Limb (tissue), 2 donors: Measurements from ENCODE around the gene CISD3.
A peak's percentile ranks its signal among the peaks of the same experiment; 100 is the strongest.
"Not testable (repeated sequence)": the region's sequence is repeated elsewhere in the genome, so short reads cannot be mapped to it uniquely, and the experiment has no call there.

Experiments used
- DNase-seq, 2 donors: peaks; one replicate each; pipeline ENCODE4 v3.0.0-alpha.2; 2016; ENCODE audit errors: extremely low spot score in 2 of 2

CISD3 gene

DNA sequence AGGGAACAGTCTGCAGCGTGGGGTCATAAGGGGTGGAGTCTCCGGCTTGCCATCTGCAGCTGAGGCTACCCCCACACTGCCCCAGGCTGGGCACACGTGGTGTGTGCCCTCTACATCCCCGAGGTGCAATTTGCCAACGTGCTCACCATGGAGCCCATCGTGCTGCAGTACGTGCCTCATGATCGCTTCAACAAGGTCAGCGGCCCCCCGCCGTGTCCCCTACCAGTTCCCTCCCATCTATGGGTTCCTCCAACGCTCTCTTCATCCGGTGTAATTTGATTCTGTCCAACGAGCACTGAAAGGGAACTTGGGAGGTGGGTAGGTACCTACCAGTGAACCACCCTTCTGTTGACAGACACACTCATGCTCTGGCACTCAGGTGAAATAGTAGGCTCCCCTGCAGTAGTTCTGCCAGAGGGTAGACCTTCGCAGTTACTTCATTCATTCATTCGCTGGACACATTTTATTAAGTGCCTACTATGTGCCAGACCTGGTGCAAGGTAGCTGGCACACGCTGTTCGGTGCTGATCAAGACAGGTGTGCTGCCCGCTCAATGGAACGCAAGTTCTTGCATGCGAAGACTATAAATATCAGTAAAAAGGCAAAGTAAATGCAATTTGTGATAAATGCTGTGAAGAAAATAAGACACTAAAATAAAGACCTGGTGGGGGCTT, 22.3 kb upstream of the CISD3 start:
- no peak for DNase-seq

- DNase-seq: no peak
Observed at GRCh38 chr17:38709104-38709820, 20.9 kb upstream of the CISD3 start.

DNA sequence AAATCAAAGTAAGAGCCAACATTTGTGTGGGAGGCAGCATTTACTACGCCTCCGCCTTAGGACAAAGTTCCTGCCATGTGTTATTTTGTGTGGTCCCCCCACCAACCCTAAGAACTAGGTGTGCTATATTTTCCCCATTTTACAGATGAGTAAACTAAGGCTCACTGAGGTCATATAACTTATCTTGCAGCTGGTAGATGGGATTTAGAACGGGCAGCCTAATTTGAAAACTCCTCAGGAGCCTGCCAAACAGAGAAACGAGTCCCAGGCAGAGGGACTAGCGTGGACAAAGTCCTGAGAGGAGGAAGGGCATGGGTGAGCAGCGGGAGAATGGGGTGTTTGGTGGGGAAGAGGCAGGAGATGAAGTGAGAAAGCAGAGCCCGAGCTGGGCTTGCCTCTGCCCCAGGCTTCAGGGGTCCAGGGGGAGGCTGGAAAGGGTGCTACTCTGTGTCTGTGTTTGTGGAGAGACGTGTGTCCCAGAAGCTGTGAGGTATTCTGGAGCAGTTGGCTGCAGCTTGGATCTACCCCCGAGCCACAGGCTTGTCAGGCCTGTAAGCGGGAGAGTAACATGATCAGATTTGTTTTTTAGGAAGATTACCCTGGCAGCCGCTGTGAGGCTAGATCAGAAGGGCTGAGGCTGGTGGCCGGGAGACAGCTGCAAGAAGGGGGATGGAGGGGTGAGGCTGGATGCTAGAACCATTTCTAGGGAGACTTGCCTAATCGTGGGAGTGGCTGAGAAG, 20.1 kb upstream of the CISD3 start:
- DNase-seq: peak; percentile 43 to 56

DNA sequence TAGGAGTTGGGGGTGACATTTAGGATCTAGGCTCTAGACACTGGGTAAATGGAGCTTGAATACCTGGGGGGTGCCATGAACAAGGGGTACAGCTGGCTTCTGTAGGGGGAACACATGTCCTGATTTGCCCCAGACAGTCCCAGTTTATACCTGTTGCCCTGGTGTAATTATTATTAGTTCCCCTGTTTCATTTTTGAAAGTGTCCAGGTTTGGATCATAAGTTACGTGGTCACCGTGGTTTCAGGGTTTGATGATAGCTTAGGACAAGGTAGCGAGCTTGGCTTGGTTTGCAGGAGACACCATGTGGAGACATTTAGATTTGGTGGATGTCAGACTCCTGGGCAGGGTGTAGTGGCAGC, 19.6 kb upstream of the CISD3 start:
- no peak for DNase-seq

DNA sequence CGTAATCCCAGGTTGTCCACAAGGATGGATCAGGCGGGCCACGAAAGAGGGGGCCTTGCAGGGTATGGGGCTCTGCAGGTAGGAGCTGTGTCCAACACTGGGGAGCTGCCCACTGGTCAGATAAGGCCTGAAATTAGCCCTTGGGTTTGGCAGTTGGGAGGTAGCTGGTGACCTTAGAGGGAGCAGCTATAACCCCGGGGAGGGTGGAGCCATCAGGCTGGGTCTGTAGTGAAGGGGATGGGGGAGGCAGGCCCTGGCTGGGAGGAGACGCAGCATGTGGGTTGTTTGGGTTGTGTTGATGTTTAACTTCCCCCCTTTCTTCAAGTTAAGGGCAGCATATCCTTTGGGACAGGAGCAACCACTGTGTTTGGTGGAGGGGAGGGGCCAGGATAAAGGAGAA, 19.2 kb upstream of the CISD3 start:
- no peak for DNase-seq

- no peak for DNase-seq
Observed at GRCh38 chr17:38711792-38712571, 18.2 kb upstream of the CISD3 start.

GRCh38 chr17:38712593-38712992, 17.5 kb upstream of the CISD3 start:
- no peak for DNase-seq

DNA sequence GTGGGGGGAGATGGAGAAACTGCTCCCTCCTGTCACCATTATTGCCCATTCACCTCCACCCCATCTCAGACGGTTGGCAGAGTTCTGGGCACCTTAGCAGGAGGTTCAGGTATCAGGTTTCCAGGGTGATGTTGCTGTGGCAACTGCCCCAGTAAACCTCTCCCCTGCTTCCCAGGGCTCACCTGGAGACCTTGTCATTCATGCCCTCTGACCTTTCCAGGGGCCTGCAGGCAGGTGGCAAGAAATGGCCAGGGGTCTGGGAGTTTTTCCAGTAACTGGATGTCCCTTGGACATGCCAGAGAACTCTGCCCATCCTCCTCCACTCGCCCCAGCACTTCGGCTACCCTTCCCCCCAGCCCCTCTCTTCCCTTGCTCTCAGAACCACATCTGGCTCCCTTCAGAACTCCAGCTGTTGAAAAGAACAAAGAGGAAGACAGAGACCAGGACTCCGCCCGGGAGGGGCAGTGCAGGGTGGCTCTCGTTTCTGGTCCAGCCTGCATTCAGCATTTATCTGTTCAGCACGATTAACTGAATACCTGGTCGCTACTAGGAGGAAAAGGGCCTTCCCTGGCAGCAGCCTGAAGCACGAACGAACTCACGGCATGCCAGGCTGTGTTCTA, 16.6 kb upstream of the CISD3 start:
- DNase-seq: no peak

GRCh38 chr17:38715216-38715943, 14.8 kb upstream of the CISD3 start:
- no peak for DNase-seq

DNA sequence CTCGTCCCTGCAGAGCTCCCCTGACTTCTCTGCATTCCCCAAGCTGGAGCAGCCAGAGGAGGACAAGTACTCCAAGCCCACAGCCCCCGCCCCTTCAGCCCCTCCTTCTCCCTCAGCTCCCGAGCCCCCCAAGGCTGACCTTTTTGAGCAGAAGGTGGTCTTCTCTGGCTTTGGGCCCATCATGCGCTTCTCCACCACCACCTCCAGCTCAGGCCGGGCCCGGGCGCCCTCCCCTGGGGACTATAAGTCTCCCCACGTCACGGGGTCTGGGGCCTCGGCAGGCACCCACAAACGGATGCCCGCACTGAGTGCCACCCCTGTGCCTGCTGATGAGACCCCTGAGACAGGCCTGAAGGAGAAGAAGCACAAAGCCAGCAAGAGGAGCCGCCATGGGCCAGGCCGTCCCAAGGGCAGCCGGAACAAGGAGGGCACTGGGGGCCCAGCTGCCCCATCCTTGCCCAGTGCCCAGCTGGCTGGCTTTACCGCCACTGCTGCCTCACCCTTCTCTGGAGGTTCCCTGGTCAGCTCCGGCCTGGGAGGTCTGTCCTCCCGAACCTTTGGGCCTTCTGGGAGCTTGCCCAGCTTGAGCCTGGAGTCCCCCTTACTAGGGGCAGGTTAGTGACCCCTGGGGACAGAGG, 13.7 kb upstream of the CISD3 start:
- no peak for DNase-seq

DNA sequence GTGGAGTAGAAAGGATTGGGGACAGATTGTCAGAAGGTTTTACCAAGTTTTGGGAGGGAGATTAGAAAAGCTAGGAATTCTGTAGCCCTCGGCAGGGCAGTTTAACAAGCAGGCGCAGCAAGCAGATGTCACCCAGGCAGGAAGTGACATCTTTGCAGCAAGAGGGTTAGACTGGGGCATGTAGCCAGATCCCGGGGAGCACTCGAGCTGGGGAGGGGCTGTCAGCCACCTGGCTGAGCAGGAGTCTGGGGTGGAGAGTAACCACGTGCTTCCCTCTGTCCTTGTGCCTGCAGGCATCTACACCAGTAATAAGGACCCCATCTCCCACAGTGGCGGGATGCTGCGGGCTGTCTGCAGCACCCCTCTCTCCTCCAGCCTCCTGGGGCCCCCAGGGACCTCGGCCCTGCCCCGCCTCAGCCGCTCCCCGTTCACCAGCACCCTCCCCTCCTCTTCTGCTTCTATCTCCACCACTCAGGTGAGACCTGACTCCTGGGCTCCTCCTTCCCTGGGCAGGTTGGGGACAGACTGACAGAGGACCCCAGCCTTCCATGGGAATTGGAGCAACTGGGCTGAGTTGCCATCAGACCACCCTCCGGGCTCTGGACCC, 12.9 kb upstream of the CISD3 start:
- DNase-seq: no peak

DNA sequence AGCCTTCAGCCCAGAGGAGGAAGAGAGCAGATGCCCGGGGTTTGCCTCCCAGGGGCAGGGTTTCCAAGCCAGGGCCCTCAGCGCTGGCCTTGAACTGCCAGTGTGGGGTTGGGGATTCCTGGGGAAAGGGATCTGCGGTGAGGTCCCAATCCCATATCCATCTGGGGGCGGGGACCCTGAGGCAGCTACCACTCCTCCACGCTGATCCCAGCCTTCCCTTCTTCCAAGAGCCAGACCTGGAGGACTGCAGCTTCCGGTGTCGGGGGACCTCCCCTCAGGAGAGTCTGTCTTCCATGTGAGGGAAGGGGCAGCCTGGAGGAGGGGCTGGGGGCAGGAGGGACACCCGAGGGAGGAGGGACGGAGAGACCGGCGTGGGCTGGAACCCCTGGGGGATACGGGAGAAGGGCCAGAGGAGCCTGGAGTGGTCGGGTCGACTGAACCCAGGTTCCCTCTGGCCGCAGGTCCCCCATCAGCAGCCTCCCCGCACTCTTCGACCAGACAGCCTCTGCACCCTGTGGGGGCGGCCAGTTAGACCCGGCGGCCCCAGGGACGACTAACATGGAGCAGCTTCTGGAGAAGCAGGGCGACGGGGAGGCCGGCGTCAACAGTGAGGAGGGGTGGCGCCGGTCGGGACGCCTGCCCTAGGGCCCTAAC, 10.7 kb upstream of the CISD3 start:
- DNase-seq: no peak

DNA sequence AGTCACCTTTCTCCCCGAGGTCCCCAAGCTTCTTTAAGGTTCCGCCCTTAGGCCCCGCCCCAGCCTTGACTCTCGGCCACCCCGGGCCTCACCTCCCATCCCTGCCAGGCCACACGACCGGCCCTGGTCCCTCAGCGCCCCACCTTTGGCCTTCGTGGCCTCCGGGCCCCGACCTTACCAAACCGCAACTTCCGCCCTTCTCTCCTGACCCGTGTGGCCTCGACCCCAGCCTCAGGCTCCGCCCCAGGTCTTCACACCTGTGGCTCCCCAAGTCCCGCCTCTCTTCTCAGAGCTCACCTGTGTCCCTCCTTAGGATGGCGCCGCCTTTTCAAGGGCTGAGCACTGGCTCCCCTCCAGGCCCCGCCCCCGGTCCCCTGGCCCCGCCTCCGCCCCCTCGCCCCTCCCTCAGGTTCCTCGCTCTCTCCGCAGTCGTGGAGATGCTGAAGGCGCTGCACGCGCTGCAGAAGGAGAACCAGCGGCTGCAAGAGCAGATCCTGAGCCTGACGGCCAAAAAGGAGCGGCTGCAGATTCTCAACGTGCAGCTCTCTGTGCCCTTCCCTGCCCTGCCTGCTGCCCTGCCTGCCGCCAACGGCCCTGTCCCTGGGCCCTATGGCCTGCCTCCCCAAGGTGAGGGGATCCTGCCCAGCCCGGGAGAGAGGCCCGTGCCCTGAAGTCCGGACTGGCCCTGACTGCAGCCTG, 10.0 kb upstream of the CISD3 start:
- DNase-seq: no peak

- DNase-seq: no peak
Observed at GRCh38 chr17:38720941-38721340, 9.2 kb upstream of the CISD3 start.

- no peak for DNase-seq
Observed at GRCh38 chr17:38721802-38722201, 8.3 kb upstream of the CISD3 start.

DNA sequence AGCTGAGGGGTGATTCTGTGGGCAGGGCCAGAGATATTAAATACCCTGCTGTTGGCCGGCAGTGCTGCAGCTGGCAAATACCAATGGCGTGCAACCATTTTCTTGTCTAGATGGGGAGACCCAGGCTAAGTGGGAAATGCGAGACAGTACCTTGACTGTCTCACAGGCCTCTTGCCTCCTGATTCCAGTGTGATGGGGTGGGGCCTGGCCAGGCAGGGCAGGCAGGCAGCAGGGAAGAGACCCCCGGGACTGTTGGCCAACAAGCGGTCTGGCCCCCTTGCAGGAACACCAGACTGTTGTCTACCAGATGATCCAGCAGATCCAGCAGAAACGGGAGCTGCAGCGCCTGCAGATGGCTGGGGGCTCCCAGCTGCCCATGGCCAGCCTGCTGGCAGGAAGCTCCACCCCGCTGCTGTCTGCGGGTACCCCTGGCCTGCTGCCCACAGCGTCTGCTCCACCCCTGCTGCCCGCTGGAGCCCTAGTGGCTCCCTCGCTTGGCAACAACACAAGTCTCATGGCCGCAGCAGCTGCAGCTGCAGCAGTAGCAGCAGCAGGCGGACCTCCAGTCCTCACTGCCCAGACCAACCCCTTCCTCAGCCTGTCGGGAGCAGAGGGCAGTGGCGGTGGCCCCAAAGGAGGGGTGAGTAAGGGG, 5.7 kb upstream of the CISD3 start:
- DNase-seq: peak; percentile 66 to 81

DNA sequence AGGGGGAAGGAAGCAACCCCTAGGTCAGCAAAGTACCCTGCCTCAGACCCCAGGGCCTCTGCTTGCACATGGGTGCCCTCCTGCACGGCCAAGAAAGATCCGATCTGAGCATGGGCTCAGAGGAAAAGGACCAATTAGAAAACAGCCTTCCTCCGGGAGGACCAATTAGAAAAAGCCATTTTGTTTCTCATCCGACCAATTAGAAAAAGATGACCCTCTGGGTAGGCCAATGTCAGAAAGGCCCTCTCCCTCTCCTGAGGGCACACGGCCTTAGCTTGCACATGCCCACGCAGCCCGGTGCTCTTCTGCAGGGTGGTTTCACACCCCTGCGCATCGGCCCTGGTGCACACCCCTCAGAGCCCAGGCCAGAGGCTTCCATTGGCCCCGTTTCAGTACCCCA, 5.1 kb upstream of the CISD3 start:
- no peak for DNase-seq

DNA sequence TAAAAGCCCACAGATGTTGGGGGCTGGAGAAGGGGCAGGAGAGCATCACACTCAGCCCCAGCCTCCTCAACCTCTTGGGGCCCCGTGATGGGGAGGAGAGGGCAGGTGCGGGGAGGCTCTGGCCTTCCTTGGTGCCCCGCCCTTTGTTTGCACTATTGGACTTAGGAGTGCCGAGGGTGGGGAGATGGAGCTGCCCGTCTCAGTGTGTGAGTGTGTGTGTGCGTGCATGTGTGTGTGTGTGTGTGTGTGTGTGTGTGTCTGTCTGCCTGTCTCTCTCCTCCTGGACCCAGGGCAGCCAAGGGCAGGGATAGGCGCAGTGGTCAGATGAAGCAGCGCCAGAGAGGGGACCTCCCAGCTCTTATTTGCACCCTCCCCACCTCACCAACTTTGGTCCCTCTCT, 4.0 kb upstream of the CISD3 start:
- DNase-seq: not testable (repeated sequence)
